HepG2 (cell line): ENCODE results near the gene WDR73. TPM values are rescaled to one million over a fixed set of nuclear protein-coding genes. Genes with fewer than 3 reads are reported as not detected.

ENCODE experiments used
- EP300 ChIP-seq, 3 experiments: sonication (generic) in 1 of 3; formaldehyde crosslinking in 1 of 3; IDR thresholded peaks; 2 replicates each; pipeline versions ENCODE4 v1.5.1 to v1.6.1; 2011 to 2020; ENCODE audit warnings: low read depth in 2 of 3, low read length in 2 of 3, borderline replicate concordance in 1 of 3, improper control_type of control experiment in 1 of 3, mild to moderate bottlenecking in 1 of 3, missing genetic modification reagents in 1 of 3, moderate library complexity in 1 of 3
- FOXM1 ChIP-seq: sonication (generic); formaldehyde crosslinking; IDR thresholded peaks from 2 replicates; pipeline ENCODE4 v1.5.0; 2020; ENCODE audit warnings: missing genetic modification reagents
- FOXP1 ChIP-seq, 2 experiments: fragments of 450-650 bp in 1 of 2; IDR thresholded peaks; 2 replicates each; pipeline ENCODE4 v1.6.1; 2017 to 2018; ENCODE audit warnings: antibody characterized with exemption in 1 of 2
- PHB2 ChIP-seq: fragments of 450-650 bp; IDR thresholded peaks from 2 replicates; pipeline ENCODE4 v1.6.1; 2018; ENCODE audit not compliant: partially characterized antibody
- PLRG1 ChIP-seq: fragments of 450-650 bp; conservative IDR thresholded peaks from 2 replicates; pipeline ENCODE4 v1.6.1; 2016
- PPARG ChIP-seq: conservative IDR thresholded peaks from 2 replicates; pipeline ENCODE4 v1.6.1; 2016; ENCODE audit warnings: missing biosample characterization, missing genetic modification reagents
- SOX13 ChIP-seq, 3 experiments: fragments of 450-650 bp in 1 of 3; sonication (generic) in 1 of 3; formaldehyde crosslinking in 1 of 3; IDR thresholded peaks in 2 of 3; conservative IDR thresholded peaks in 1 of 3; 2 replicates each; pipeline versions ENCODE4 v1.5.0 to v1.6.1; 2016 to 2020; ENCODE audit warnings: antibody characterized with exemption in 1 of 3, mild to moderate bottlenecking in 1 of 3, missing compliant biosample characterization in 1 of 3, missing genetic modification reagents in 1 of 3, moderate library complexity in 1 of 3
- ZBTB8A ChIP-seq: sonication (generic); formaldehyde crosslinking; IDR thresholded peaks from 2 replicates; pipeline ENCODE4 v1.4.0; 2020; ENCODE audit warnings: mild to moderate bottlenecking, low read depth, missing genetic modification reagents, borderline replicate concordance
- ZNF138 ChIP-seq: sonication (generic); formaldehyde crosslinking; IDR thresholded peaks from 2 replicates; pipeline ENCODE4 v1.5.0; 2020; ENCODE audit warnings: mild to moderate bottlenecking, low read depth, missing genetic modification reagents
- ZNF546 ChIP-seq: sonication (generic); formaldehyde crosslinking; conservative IDR thresholded peaks from 2 replicates; pipeline ENCODE4 v1.8.1; 2023; ENCODE audit warnings: mild to moderate bottlenecking, missing genetic modification reagents
- ZNF556 ChIP-seq: sonication (generic); formaldehyde crosslinking; IDR thresholded peaks from 2 replicates; pipeline ENCODE4 v1.4.0; 2020; ENCODE audit warnings: mild to moderate bottlenecking, missing genetic modification reagents, borderline replicate concordance
- ZNF670 ChIP-seq: sonication (generic); formaldehyde crosslinking; IDR thresholded peaks from 2 replicates; pipeline ENCODE4 v1.8.0; 2022; ENCODE audit warnings: mild to moderate bottlenecking, missing genetic modification reagents, borderline replicate concordance
- ZNF678 ChIP-seq: sonication (generic); formaldehyde crosslinking; IDR thresholded peaks from 2 replicates; pipeline ENCODE4 v1.4.0; 2020; ENCODE audit warnings: mild to moderate bottlenecking, missing genetic modification reagents
- ZNF816 ChIP-seq: sonication (generic); formaldehyde crosslinking; IDR thresholded peaks from 2 replicates; pipeline ENCODE4 v1.8.0; 2022; ENCODE audit warnings: missing genetic modification reagents, mild to moderate bottlenecking, borderline replicate concordance
- ZSCAN25 ChIP-seq: sonication (generic); formaldehyde crosslinking; IDR thresholded peaks from 2 replicates; pipeline ENCODE4 v1.8.0; 2022; ENCODE audit warnings: mild to moderate bottlenecking, missing genetic modification reagents
- polyA plus RNA-seq, 8 experiments: library from polyadenylated mRNA; depleted of rRNA in 3 of 8; stranded (reverse) in 7 of 8; unstranded in 1 of 8; fragments of >200 nt; fragmentation: Illumina TruSeq in 4 of 8; extraction: Trizol in 4 of 8; gene quantifications; 2 replicates each; pipeline versions ENCODE4 v1.2.1 to v1.2.3, GENCODE V29; 2011 to 2016; ENCODE audit warnings: low read depth in 4 of 8, missing spikeins in 1 of 8, mixed read lengths in 1 of 8; ENCODE audit not compliant: insufficient read depth in 1 of 8
- total RNA-seq, 5 experiments: library from RNA; depleted of rRNA; stranded (reverse); fragments of >200 nt; fragmentation: Illumina TruSeq; extraction: Trizol; gene quantifications; 2 replicates each; pipeline ENCODE4 v1.2.3, GENCODE V29; 2016; ENCODE audit warnings: low read depth in 1 of 5
- TF ChIP-seq, protein P1 (sequence below): sonication (generic); formaldehyde crosslinking; IDR thresholded peaks from 2 replicates; pipeline ENCODE4 v1.4.0; 2020; ENCODE audit warnings: mild to moderate bottlenecking, missing genetic modification reagents
- TF ChIP-seq, protein P2 (sequence below): sonication (generic); formaldehyde crosslinking; IDR thresholded peaks from 2 replicates; pipeline ENCODE4 v1.4.0; 2020; ENCODE audit warnings: mild to moderate bottlenecking, low read depth, missing genetic modification reagents
- TF ChIP-seq, protein P3 (sequence below): sonication (generic); formaldehyde crosslinking; IDR thresholded peaks from 2 replicates; pipeline ENCODE4 v1.4.0; 2020; ENCODE audit warnings: mild to moderate bottlenecking, missing genetic modification reagents, borderline replicate concordance
- TF ChIP-seq, protein P4 (sequence below): sonication (generic); formaldehyde crosslinking; IDR thresholded peaks from 2 replicates; pipeline ENCODE4 v1.5.0; 2020; ENCODE audit warnings: missing genetic modification reagents, mild to moderate bottlenecking, borderline replicate concordance

Gene WDR73
- total and polyA plus RNA-seq, 2 of the 13 experiments (the other 11 are each of a cell fraction or from before 2014, with no cell fraction given) = 20.0 to 35.5 TPM

DNA sequence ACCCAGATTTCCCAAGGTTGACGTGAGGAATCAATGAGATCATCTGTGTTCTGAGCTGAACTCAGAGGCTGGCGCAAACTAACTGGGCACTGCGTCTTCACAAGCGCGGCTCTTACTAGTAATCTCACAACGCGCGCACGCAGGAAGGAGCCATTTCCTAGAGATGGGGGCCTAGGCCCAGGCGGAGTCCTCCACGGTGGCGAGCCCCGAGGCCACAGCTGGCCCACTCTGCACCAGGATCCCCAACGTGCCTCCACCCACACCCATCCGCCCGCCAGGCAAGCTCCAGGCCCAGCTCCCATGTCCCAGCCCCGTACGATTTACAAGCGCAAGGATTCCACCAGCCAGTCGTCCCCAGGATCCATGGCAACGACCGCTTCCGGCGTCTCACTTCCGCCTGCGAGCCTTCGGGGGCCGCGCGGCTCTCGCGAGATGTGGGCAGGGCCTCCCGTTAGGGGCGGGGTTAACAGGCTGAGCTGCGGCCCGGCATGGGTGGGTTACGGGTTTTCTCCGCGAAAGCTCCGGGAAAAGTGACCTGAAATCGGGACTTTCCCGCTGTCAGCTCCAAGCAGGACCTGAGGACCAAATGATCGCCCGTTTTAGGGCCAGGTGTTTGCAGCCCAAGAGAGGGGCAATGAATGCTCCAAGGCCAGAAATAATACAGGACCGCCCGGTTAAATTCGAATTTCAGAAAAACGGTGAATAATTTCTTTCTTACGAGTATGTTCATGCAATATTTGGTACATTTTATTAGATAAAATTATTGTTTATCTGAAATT is at the start of gene WDR73 (continued):
- TF ChIP-seq ZSCAN25 (CRISPR knock-in tag) = peak; percentile 51; the same call in 1 of the 2 replicates
- no peak for TF ChIP-seq ZBTB8A
- TF ChIP-seq ZNF556 = no peak; the same call in 1 of the 2 replicates
- 0 out of 2 replicates have a peak, but pooled peaks have one; percentile 50 for TF ChIP-seq ZNF138
- TF ChIP-seq PLRG1 = no peak
- TF ChIP-seq, protein P1, sequence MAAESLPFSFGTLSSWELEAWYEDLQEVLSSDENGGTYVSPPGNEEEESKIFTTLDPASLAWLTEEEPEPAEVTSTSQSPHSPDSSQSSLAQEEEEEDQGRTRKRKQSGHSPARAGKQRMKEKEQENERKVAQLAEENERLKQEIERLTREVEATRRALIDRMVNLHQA (CRISPR knock-in tag) = no peak
- TF ChIP-seq, protein P2, sequence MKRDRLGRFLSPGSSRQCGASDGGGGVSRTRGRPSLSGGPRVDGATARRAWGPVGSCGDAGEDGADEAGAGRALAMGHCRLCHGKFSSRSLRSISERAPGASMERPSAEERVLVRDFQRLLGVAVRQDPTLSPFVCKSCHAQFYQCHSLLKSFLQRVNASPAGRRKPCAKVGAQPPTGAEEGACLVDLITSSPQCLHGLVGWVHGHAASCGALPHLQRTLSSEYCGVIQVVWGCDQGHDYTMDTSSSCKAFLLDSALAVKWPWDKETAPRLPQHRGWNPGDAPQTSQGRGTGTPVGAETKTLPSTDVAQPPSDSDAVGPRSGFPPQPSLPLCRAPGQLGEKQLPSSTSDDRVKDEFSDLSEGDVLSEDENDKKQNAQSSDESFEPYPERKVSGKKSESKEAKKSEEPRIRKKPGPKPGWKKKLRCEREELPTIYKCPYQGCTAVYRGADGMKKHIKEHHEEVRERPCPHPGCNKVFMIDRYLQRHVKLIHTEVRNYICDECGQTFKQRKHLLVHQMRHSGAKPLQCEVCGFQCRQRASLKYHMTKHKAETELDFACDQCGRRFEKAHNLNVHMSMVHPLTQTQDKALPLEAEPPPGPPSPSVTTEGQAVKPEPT (CRISPR knock-in tag) = no peak
- no peak for TF ChIP-seq FOXP1 (IDR thresholded peaks at IDR 0.05)
- no peak for TF ChIP-seq FOXP1 (CRISPR knock-in tag; IDR thresholded peaks at IDR 0.05)
- TF ChIP-seq, protein P3, sequence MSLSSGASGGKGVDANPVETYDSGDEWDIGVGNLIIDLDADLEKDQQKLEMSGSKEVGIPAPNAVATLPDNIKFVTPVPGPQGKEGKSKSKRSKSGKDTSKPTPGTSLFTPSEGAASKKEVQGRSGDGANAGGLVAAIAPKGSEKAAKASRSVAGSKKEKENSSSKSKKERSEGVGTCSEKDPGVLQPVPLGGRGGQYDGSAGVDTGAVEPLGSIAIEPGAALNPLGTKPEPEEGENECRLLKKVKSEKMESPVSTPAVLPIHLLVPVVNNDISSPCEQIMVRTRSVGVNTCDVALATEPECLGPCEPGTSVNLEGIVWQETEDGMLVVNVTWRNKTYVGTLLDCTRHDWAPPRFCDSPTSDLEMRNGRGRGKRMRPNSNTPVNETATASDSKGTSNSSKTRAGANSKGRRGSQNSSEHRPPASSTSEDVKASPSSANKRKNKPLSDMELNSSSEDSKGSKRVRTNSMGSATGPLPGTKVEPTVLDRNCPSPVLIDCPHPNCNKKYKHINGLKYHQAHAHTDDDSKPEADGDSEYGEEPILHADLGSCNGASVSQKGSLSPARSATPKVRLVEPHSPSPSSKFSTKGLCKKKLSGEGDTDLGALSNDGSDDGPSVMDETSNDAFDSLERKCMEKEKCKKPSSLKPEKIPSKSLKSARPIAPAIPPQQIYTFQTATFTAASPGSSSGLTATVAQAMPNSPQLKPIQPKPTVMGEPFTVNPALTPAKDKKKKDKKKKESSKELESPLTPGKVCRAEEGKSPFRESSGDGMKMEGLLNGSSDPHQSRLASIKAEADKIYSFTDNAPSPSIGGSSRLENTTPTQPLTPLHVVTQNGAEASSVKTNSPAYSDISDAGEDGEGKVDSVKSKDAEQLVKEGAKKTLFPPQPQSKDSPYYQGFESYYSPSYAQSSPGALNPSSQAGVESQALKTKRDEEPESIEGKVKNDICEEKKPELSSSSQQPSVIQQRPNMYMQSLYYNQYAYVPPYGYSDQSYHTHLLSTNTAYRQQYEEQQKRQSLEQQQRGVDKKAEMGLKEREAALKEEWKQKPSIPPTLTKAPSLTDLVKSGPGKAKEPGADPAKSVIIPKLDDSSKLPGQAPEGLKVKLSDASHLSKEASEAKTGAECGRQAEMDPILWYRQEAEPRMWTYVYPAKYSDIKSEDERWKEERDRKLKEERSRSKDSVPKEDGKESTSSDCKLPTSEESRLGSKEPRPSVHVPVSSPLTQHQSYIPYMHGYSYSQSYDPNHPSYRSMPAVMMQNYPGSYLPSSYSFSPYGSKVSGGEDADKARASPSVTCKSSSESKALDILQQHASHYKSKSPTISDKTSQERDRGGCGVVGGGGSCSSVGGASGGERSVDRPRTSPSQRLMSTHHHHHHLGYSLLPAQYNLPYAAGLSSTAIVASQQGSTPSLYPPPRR (CRISPR knock-in tag) = no peak
- no peak for TF ChIP-seq PPARG (CRISPR knock-in tag)
- TF ChIP-seq PHB2 = no peak
- TF ChIP-seq, protein P4, sequence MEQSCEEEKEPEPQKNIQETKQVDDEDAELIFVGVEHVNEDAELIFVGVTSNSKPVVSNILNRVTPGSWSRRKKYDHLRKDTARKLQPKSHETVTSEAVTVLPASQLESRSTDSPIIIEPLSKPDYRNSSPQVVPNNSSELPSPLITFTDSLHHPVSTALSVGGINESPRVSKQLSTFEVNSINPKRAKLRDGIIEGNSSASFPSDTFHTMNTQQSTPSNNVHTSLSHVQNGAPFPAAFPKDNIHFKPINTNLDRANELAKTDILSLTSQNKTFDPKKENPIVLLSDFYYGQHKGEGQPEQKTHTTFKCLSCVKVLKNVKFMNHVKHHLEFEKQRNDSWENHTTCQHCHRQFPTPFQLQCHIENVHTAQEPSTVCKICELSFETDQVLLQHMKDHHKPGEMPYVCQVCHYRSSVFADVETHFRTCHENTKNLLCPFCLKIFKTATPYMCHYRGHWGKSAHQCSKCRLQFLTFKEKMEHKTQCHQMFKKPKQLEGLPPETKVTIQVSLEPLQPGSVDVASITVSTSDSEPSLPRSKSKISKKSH = 0 out of 2 replicates have a peak, but pooled peaks have one; percentile 19
- TF ChIP-seq EP300 (IDR thresholded peaks at IDR 0.05; ENCODE audit: low read depth in 2 of 2, low read length in 2 of 2) = no peak; a peak in 1 of 4 replicates
- TF ChIP-seq EP300 (CRISPR knock-in tag; IDR thresholded peaks at IDR 0.05; ENCODE audit: borderline replicate concordance) = no peak; the same call in 1 of the 2 replicates
- TF ChIP-seq SOX13 (IDR thresholded peaks at IDR 0.05) = no peak
- TF ChIP-seq SOX13 (CRISPR knock-in tag; conservative IDR thresholded peaks at IDR 0.05 in 1 of 2, IDR thresholded peaks at IDR 0.05 in 1 of 2) = no peak
- TF ChIP-seq ZNF816 (CRISPR knock-in tag) = no peak
- no peak for TF ChIP-seq FOXM1 (CRISPR knock-in tag)
- no peak for TF ChIP-seq ZNF678
- no peak for TF ChIP-seq ZNF670 (CRISPR knock-in tag)
- TF ChIP-seq ZNF546 (CRISPR knock-in tag) = no peak
